NT2/D1 (cell line): ENCODE data around the gene TGFBR3.

Experiments
- SUZ12 ChIP-seq: IDR thresholded peaks from 2 replicates; pipeline ENCODE4 v1.6.1; 2011; ENCODE audit not compliant: insufficient read length, insufficient read depth; ENCODE audit errors: extremely low read depth
- YY1 ChIP-seq: IDR thresholded peaks from 2 replicates; pipeline ENCODE4 v1.6.1; 2011; ENCODE audit not compliant: insufficient read length, insufficient read depth
- ZNF274 ChIP-seq: IDR thresholded peaks from 2 replicates; pipeline ENCODE4 v1.6.1; 2011; ENCODE audit warnings: mild to moderate bottlenecking, low read depth, low read length

DNA sequence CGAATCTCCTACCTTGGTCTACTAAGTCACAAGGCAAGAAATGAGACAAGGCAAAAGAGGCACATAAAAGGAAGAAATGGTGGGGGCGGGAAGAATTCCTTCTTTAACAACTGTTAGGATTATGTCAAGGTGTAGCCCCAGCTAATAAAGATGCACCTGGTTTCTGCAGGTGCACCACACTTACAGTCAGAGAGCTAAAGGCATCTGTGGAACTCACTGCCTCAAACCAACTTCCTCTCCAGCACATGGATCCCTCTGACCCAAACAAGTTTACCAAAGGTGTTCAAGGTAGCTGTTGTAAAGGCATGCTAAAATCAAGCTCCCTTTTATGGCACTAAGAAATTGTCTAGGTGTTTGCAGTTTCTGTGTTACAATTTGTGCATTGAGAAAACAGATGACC lies 38.1 kb downstream of the TGFBR3 start:
- TF ChIP-seq SUZ12 (no peak), YY1 (no peak), ZNF274 (no peak)
